Fibroblast of the aortic adventitia (primary cell): ENCODE measurements around the gene PRKN. TPM values are rescaled to one million over a fixed set of nuclear protein-coding genes. Genes with fewer than 3 reads are reported as not detected.

ENCODE experiments used
- DNase-seq: peaks from one replicate; pipeline ENCODE4 v3.0.0-alpha.2; 2010; ENCODE audit warnings: low read depth
- H3K4me3 ChIP-seq: 2 replicates; pipeline ENCODE4 v1.5.1; 2011; ENCODE audit warnings: low read depth, mild to moderate bottlenecking, control low read depth, low read length, moderate library complexity
- total RNA-seq: library from RNA; depleted of rRNA; stranded (reverse); fragments of >200 nt; gene quantifications from 2 replicates; pipeline ENCODE4 v1.2.3, GENCODE V29; 2012; ENCODE audit warnings: low replicate concordance
- TF ChIP-seq, protein P1 (sequence below): IDR thresholded peaks from 2 replicates; pipeline ENCODE4 v1.5.1; 2011; ENCODE audit warnings: mild to moderate bottlenecking, low read length, control low read depth, inconsistent platforms; ENCODE audit not compliant: insufficient read depth

The PRKN gene
- total RNA-seq, 1 donor, result 2.0 TPM

DNA sequence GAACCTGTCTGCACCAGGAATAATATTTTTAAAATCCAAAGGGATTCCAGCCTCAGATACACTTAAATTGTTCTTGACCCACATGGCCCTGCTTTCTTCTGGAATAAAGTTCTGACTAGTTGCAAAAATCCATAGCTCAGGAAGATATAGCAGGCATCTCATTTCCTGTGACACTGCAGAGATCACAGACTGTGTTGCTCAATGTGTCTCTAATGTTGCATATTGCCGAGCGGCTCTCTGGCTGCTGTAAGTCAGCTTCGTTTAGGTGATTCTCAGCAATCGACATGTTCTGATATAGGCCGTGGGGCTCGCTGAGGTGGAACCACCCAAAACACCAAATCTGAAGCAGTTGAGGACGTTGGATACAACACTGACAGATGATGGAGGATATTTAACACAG is 955.4 kb downstream of the PRKN start:
- DNase-seq, result no peak
- TF ChIP-seq, protein P1, sequence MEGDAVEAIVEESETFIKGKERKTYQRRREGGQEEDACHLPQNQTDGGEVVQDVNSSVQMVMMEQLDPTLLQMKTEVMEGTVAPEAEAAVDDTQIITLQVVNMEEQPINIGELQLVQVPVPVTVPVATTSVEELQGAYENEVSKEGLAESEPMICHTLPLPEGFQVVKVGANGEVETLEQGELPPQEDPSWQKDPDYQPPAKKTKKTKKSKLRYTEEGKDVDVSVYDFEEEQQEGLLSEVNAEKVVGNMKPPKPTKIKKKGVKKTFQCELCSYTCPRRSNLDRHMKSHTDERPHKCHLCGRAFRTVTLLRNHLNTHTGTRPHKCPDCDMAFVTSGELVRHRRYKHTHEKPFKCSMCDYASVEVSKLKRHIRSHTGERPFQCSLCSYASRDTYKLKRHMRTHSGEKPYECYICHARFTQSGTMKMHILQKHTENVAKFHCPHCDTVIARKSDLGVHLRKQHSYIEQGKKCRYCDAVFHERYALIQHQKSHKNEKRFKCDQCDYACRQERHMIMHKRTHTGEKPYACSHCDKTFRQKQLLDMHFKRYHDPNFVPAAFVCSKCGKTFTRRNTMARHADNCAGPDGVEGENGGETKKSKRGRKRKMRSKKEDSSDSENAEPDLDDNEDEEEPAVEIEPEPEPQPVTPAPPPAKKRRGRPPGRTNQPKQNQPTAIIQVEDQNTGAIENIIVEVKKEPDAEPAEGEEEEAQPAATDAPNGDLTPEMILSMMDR, result no peak
- no peak overlapping the region for H3K4me3 ChIP-seq

DNA sequence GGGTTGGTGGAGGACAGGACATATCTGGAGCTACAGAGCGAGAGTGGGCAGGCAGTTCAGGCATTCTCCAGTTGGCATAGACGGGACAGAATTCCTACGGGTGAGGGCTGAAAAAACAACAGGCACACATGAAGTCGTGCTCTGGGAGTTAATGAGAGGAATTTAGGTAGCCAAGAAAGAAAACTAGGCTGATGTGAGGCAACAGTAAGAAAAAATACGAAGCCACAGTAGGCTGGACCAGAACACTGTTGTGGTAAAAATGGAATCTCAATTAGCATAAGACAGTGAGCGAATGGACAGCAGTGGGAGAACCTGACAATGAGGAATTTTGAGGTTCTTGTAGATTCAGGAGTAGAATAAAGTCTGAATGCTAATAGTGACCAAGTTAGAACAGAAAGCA is 965.6 kb downstream of the PRKN start:
- no peak overlapping the region for H3K4me3 ChIP-seq
- no peak for DNase-seq
- TF ChIP-seq, protein P1, result no peak

DNA sequence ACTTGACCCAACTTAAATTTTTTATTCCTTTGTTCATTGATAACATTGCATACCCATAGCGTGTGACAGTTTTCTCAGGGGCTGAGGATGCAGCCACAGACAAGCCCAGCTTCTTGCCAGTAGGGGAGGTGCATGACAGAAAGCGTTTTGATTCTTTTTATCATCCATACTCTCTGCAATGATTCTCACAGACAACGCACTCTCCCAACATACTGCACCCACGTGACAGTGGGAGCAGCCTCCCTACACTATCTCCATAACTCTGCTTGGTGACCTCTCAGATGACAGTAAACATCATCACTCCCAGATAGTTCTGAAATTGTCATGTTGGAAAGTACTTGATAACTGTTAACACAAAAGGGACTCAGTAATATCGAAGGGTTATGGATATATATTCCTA is 972.5 kb downstream of the PRKN start:
- TF ChIP-seq, protein P1, result no peak
- no peak for DNase-seq

DNA sequence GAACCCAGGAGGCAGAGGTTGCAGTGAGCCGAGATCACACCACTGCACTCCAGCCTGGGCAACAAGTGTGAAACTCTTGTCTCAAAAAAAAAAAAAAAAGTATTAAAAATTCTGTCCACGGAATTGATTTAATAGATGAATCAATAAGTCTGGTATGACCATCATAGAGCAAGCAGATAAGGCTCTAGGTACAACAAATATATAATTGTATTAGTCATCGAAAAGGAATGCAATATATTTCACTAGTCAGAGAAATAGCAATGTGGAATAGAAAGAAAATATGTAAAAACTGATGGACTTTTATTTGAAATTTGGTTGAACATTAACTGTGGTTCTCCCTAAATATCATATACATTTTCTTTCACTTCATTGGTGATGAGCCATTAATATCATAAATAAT is 976.9 kb downstream of the PRKN start:
- TF ChIP-seq, protein P1, result no peak
- DNase-seq, result peak; percentile 3
- H3K4me3 ChIP-seq, result no peak overlapping the region

More for the DNA sequence above, 972.5 kb downstream of the PRKN start:
- H3K4me3 ChIP-seq, result no peak overlapping the region

DNA sequence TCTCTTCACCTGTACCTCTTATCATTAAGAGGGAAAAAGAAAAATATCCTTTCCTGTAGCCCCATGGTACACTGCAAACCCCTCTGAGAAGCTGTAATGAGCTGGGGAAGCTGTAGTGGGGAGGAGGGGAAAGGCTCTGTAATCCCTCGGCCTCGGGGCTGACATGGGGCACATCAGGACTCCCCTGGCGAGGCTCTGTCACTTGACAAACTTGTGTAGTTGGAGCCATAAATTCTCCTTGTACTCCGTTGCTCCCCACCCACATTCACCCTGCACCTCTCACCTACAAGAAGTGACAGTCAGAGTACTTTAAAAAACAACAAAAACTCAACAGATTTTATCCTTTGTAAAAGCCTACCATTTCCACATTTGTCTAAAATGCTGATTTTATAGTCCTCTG is 978.0 kb downstream of the PRKN start:
- TF ChIP-seq, protein P1, result no peak
- no peak for DNase-seq
- H3K4me3 ChIP-seq, result no peak overlapping the region

DNA sequence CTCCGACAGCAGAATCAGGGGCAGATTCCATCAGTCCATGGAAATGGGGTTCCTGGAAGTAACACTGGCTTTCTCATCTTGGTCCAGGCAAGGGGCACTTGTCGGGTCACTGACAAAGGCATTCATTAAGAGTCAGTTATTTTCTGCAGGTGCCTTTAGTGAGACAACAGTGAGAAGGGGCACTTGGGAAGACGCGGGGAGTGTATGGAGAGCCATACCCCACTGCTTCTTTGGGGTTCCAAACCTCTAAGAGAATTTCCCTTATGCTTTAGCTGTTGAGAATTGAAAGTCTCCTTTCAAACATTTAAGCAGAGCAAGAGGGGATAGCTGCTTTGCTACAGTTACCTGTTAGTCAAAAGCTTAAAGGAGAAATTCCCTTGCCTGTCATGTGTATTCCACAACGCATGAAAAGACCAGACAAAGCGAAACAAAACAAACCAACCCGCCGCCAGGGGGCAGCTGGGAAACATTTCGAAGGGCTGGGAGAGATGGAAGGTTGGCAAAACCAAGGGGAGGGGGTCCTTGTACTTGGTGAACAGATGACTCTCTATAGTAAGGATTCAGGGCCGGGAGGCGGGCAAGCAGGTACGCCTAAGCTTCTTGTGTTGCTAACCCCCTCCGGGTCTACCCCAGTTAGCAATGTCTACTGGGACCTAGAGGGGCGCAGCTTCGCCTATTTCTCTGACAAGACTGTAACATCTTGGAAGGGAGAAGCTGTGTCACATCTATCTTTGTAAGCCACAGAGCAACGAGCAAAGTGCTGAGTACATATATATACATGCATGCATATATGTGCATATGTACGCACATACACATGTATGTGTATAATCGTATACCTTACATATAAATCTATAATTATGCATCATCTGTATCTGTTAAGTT is 978.8 kb downstream of the PRKN start:
- DNase-seq, result no peak
- TF ChIP-seq, protein P1, result no peak
- H3K4me3 ChIP-seq, result no peak overlapping the region
